Duodenal mucosa (tissue), 2 donors: Measurements from ENCODE around the gene JAKMIP3.

Experiments used
- H3K27ac ChIP-seq: one replicate; pipeline ENCODE4 v1.7.0; 2013; ENCODE audit warnings: low read depth, low read length
- H3K27me3 ChIP-seq, 2 donors: one replicate each; pipeline ENCODE4 v1.7.0; 2013; ENCODE audit warnings: low read length in 2 of 2, control low read depth in 1 of 2; ENCODE audit not compliant: insufficient read depth in 2 of 2, control insufficient read depth in 1 of 2
- H3K36me3 ChIP-seq, 2 donors: one replicate each; pipeline ENCODE4 v1.7.0; 2013; ENCODE audit warnings: low read length in 2 of 2, control low read depth in 1 of 2; ENCODE audit not compliant: insufficient read depth in 2 of 2, control insufficient read depth in 1 of 2
- H3K4me1 ChIP-seq, 2 donors: one replicate each; pipeline ENCODE4 v1.7.0; 2013; ENCODE audit warnings: low read length in 2 of 2, control low read depth in 1 of 2; ENCODE audit not compliant: insufficient read depth in 2 of 2, control insufficient read depth in 1 of 2
- H3K4me3 ChIP-seq, 2 donors: one replicate each; pipeline ENCODE4 v1.7.0; 2013; ENCODE audit warnings: low read length in 2 of 2, low read depth in 1 of 2
- H3K9ac ChIP-seq, 2 donors: one replicate each; pipeline ENCODE4 v1.7.0; 2013; ENCODE audit warnings: low read length in 2 of 2, low read depth in 1 of 2
- H3K9me3 ChIP-seq, 2 donors: one replicate each; pipeline ENCODE4 v1.7.0; 2013; ENCODE audit warnings: low read length in 2 of 2, control low read depth in 1 of 2; ENCODE audit not compliant: control insufficient read depth in 1 of 2

The JAKMIP3 gene

DNA sequence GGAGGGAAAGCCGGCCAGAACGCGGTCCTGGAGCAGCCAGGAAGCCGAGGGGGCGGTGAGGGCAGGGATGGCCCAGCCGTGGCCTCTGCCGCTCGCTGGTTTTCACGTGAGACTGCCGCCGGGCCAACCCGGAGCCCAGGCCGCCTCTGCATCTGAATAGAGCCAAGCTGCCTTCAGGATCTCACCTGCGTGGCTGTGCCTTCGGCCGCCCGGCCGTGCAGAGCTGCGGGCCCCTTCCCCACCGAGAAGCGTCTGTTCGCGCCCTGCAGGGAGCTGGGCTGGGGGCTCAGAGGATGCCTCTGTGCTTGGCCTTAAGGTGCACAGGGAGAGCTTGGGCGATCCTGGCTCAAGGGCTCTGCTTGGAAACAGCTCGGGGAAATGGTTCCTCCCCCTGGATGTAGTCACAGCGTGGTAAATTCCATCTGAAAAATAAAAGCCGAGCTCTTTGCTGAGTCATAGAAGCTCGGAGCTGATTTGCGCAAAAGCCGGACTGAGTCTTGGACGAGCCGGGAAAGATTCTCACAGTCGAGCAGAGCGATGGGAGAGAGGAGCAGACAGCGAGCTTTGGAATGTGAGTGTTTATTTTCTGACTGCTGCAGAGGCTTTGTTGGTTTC, at the start of gene JAKMIP3:
Gene JAKMIP3, plus strand, starts transcription at position 456 of the 615 bp plus-strand sequence. CDS start 38,863 bp downstream, outside the sequence.
- no peaks in the 10 kb centered on the region for H3K27me3 ChIP-seq
- H3K9ac ChIP-seq, result no peak within 1 kb of the TSS
- H3K4me3 ChIP-seq, result peak within 1 kb of the TSS; percentile 53 to 56
- no peaks in the 10 kb centered on the region for H3K36me3 ChIP-seq
- H3K4me1 ChIP-seq, result peaks cover 0 to 16% of the 10 kb centered on the region in 2 donors
- peak within 1 kb of the TSS; percentile 32 for H3K27ac ChIP-seq
- no peaks in the 10 kb centered on the region for H3K9me3 ChIP-seq

DNA sequence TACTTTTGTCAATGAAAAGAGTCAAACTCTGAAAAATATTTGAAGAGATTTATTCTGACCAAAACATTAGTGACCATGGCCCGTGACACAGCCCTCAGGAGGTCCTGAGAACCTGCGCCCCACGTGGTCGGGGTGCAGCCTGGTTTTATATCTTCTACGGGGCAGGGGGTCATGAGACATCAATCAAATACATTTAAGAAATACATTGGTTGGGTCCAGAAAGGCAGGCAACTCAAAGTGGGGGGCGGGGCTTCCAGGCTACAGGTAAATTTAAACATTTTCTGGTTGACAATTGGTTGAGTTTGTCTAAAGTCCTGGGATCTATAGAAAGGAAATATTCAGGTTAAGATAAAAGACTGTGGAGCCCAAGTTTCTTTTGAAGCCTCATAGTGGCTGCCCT, 49.2 kb upstream of the JAKMIP3 start:
- Histone ChIP-seq H3K9ac (no peak overlapping the region), H3K4me1 (no peaks in the 10 kb centered on the region), H3K27ac (no peak overlapping the region), H3K27me3 (no peaks in the 10 kb centered on the region), H3K4me3 (no peak overlapping the region), H3K9me3 (no peaks in the 10 kb centered on the region), H3K36me3 (no peaks in the 10 kb centered on the region)

DNA sequence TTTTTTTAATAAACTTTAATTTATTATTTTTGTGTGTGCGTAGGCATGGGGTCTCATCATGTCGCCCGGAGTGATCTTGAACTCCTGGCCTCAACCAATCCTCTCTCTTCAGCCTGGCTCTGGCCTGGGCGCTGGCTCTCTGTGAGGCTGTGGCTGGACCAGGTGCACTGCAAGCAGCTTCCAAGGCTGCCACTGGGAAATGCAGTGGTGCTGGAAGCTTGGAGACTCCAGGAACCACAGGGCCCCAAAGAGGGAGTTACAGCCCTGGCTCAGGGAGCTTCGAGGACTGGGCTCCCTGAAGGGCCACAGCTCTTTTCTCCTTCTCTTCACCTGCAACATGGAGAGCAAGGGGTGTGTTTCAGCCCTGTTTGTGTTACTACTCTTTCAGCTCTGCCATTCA, 47.3 kb upstream of the JAKMIP3 start:
- Histone ChIP-seq H3K27ac (no peak overlapping the region), H3K4me3 (no peak overlapping the region), H3K9me3 (no peaks in the 10 kb centered on the region), H3K9ac (no peak overlapping the region), H3K4me1 (peaks cover 2 to 3% of the 10 kb centered on the region in 2 donors), H3K27me3 (peaks cover 3% of the 10 kb centered on the region in 2 donors), H3K36me3 (no peaks in the 10 kb centered on the region)

- no peak overlapping the region for H3K27ac ChIP-seq
- H3K9ac ChIP-seq, result no peak overlapping the region
- H3K9me3 ChIP-seq, result no peaks in the 10 kb centered on the region
- no peaks in the 10 kb centered on the region for H3K36me3 ChIP-seq
- H3K4me1 ChIP-seq, result peaks cover 4 to 6% of the 10 kb centered on the region in 2 donors
- peaks cover 6 to 8% of the 10 kb centered on the region in 2 donors for H3K27me3 ChIP-seq
- H3K4me3 ChIP-seq, result no peak overlapping the region
Observed at GRCh38 chr10:132019366-132019765, 46.4 kb upstream of the JAKMIP3 start.

DNA sequence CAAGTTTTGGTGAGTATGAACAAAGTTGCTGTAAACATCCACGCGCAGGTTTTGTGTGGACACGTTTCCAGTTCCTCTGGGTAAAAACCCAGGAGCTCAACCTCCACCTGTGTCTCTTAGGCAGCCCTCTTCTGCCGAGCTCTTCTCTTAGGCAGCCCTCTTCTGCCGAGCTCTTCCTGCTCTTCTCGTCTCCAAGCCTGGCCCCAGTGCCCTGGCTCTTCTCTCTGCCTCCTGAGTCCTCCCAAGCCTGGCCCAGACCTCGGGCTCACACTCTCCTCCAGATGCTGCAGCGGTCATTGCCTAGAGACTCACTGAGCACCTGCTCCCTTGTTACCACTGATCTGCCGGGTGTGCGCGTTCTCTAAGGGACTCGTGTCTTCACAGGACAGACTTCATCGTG, 45.3 kb upstream of the JAKMIP3 start:
- Histone ChIP-seq H3K4me1 (peaks cover 4 to 6% of the 10 kb centered on the region in 2 donors), H3K4me3 (no peak overlapping the region), H3K9ac (no peak overlapping the region), H3K27ac (no peak overlapping the region), H3K27me3 (peaks cover 8 to 12% of the 10 kb centered on the region in 2 donors), H3K36me3 (no peaks in the 10 kb centered on the region), H3K9me3 (no peaks in the 10 kb centered on the region)

- H3K36me3 ChIP-seq, result no peaks in the 10 kb centered on the region
- H3K9ac ChIP-seq, result no peak overlapping the region
- H3K4me1 ChIP-seq, result peaks cover 4 to 6% of the 10 kb centered on the region in 2 donors
- no peak overlapping the region for H3K27ac ChIP-seq
- peaks cover 8 to 12% of the 10 kb centered on the region in 2 donors for H3K27me3 ChIP-seq
- H3K9me3 ChIP-seq, result no peaks in the 10 kb centered on the region
- H3K4me3 ChIP-seq, result no peak overlapping the region
Observed at GRCh38 chr10:132021046-132021445, 44.7 kb upstream of the JAKMIP3 start.

GRCh38 chr10:132021504-132022143, 44.1 kb upstream of the JAKMIP3 start:
- H3K9ac ChIP-seq, result no peak overlapping the region
- H3K36me3 ChIP-seq, result no peaks in the 10 kb centered on the region
- H3K27me3 ChIP-seq, result peaks cover 8 to 12% of the 10 kb centered on the region in 2 donors
- H3K4me3 ChIP-seq, result no peak overlapping the region
- H3K9me3 ChIP-seq, result no peaks in the 10 kb centered on the region
- H3K4me1 ChIP-seq, result peaks cover 4 to 6% of the 10 kb centered on the region in 2 donors
- no peak overlapping the region for H3K27ac ChIP-seq

DNA sequence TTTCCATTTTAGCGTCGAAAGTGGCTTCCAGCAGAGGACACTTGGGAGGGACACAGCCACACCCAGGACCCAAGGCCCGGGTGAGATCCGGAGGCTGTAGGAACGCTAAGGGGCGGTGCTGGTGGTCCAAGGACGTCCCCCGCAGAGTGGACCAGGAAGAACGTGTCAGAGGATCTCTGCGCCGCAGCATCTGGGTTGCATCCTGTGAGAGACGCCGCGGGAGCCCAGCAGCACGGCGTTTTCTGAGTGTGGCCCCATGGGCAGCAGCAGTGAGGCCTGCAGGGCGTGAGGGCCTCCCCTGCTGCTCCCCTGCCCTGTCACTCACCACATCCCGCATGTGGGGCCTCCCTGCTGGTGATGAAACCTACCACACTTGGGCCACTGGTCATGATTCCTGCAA, 43.5 kb upstream of the JAKMIP3 start:
- Histone ChIP-seq H3K4me3 (no peak overlapping the region), H3K4me1 (peaks cover 4 to 6% of the 10 kb centered on the region in 2 donors), H3K9ac (no peak overlapping the region), H3K36me3 (no peaks in the 10 kb centered on the region), H3K9me3 (no peaks in the 10 kb centered on the region), H3K27ac (no peak overlapping the region), H3K27me3 (peaks cover 8 to 12% of the 10 kb centered on the region in 2 donors)

GRCh38 chr10:132023092-132023811, 42.5 kb upstream of the JAKMIP3 start:
- no peaks in the 10 kb centered on the region for H3K9me3 ChIP-seq
- peaks cover 4 to 6% of the 10 kb centered on the region in 2 donors for H3K4me1 ChIP-seq
- no peak overlapping the region for H3K27ac ChIP-seq
- no peak overlapping the region for H3K9ac ChIP-seq
- no peaks in the 10 kb centered on the region for H3K36me3 ChIP-seq
- H3K27me3 ChIP-seq, result peaks cover 8 to 16% of the 10 kb centered on the region in 2 donors
- H3K4me3 ChIP-seq, result peak overlapping the region; percentile 41 to 46

- H3K9me3 ChIP-seq, result no peaks in the 10 kb centered on the region
- no peak overlapping the region for H3K4me3 ChIP-seq
- peaks cover 4 to 6% of the 10 kb centered on the region in 2 donors for H3K4me1 ChIP-seq
- H3K27ac ChIP-seq, result no peak overlapping the region
- peaks cover 11 to 22% of the 10 kb centered on the region in 2 donors for H3K27me3 ChIP-seq
- H3K36me3 ChIP-seq, result no peaks in the 10 kb centered on the region
- H3K9ac ChIP-seq, result no peak overlapping the region
Observed at GRCh38 chr10:132027423-132027983, 38.2 kb upstream of the JAKMIP3 start.
